Right lung (tissue), 5 donors: ENCODE measurements around the gene NAA50. TPM values are rescaled to one million over a fixed set of nuclear protein-coding genes. Genes with fewer than 3 reads are reported as not detected.

Experiments used
- DNase-seq, 2 donors: peaks; one replicate each; pipeline ENCODE4 v3.0.0-alpha.2; 2013
- polyA plus RNA-seq, 5 donors: library from polyadenylated mRNA; unstranded; fragments of 120-200 nt; gene quantifications; one replicate each; pipeline versions ENCODE4 v1.2.1 to v1.2.3, GENCODE V29; 2013; ENCODE audit warnings: inconsistent platforms in 1 of 5, low replicate concordance in 1 of 5; ENCODE audit not compliant: insufficient read length in 5 of 5, insufficient read depth in 1 of 5

NAA50 gene
- polyA plus RNA-seq, 5 donors: 97.5 to 123 (median 109) TPM

- peak; percentile 83 to 89 for DNase-seq
These were observed 901 bp downstream of the NAA50 start for GRCh38 chr3:113744941-113745755.

GRCh38 chr3:113743006-113743630, 2.9 kb downstream of the NAA50 start:
- DNase-seq: no peak

- no peak for DNase-seq
These were observed 4.4 kb downstream of the NAA50 start for GRCh38 chr3:113741620-113742019.

GRCh38 chr3:113741086-113741485, 5.0 kb downstream of the NAA50 start:
- no peak for DNase-seq

- DNase-seq: peak; percentile 47 to 65
These were observed 9.4 kb downstream of the NAA50 start for GRCh38 chr3:113736548-113737089.

GRCh38 chr3:113731694-113732093, 14.4 kb downstream of the NAA50 start:
- DNase-seq: no peak

GRCh38 chr3:113730550-113730949, 15.5 kb downstream of the NAA50 start:
- DNase-seq: no peak

GRCh38 chr3:113728661-113729060, 17.4 kb downstream of the NAA50 start:
- no peak for DNase-seq

GRCh38 chr3:113721636-113722035, 24.4 kb downstream of the NAA50 start:
- no peak for DNase-seq

GRCh38 chr3:113719758-113720157, 26.3 kb downstream of the NAA50 start:
- DNase-seq: no peak

- no peak for DNase-seq
These were observed 26.8 kb downstream of the NAA50 start for GRCh38 chr3:113719294-113719693.

GRCh38 chr3:113717818-113718217, 28.2 kb downstream of the NAA50 start:
- DNase-seq: no peak

- DNase-seq: no peak
These were observed 28.7 kb downstream of the NAA50 start for GRCh38 chr3:113717308-113717707.

GRCh38 chr3:113714702-113715101, 31.3 kb downstream of the NAA50 start:
- no peak for DNase-seq

- DNase-seq: no peak
These were observed 33.9 kb downstream of the NAA50 start for GRCh38 chr3:113712129-113712528.

- no peak for DNase-seq
These were observed 38.2 kb downstream of the NAA50 start for GRCh38 chr3:113707835-113708234.

- DNase-seq: peak in 1 of 2 donors; percentile 12
These were observed 47.1 kb downstream of the NAA50 start for GRCh38 chr3:113698956-113699355.

GRCh38 chr3:113698213-113698742, 47.8 kb downstream of the NAA50 start:
- DNase-seq: no peak

GRCh38 chr3:113697500-113698090, 48.5 kb downstream of the NAA50 start:
- DNase-seq: peak in 1 of 2 donors; percentile 29

- peak; percentile 100 for DNase-seq
These were observed 49.2 kb downstream of the NAA50 start for GRCh38 chr3:113696658-113697499.
